T47D (cell line): Measurements from ENCODE around the gene ABCB6.
"Not testable (repeated sequence)": the region's sequence is repeated elsewhere in the genome, so short reads cannot be mapped to it uniquely, and the experiment has no call there.

Experiments
- DNase-seq, 2 experiments: peaks; one replicate each; pipeline versions ENCODE4 v3.0.0 to v3.0.0-alpha.2; 2011 to 2012; ENCODE audit warnings: low read depth in 1 of 2, low spot score in 1 of 2
- JUND ChIP-seq: IDR thresholded peaks from 2 replicates; pipeline ENCODE4 v1.6.1; 2012; ENCODE audit warnings: low read depth
- in situ Hi-C: cut with HindIII; loops from 2 replicates; pipeline ENCODE4 v1.10.0; 2016; ENCODE audit warnings: low sequenced_read_pairs, low pct_unique_long_range_greater_than_20kb

ABCB6 gene

GRCh38 chr2:219218732-219219701 is at the start of gene ABCB6:
Gene ABCB6, minus strand, starts transcription at chr2:219218958. Its CDS starts 285 bp downstream, at chr2:219218673.
- in situ Hi-C loops: no loop called here
- TF ChIP-seq JUND: no peak
- peak; percentile 87 to 94 for DNase-seq

GRCh38 chr2:219268294-219268693 is 49.5 kb upstream of the ABCB6 start:
- in situ Hi-C loops: no loop called here
- no peak for TF ChIP-seq JUND
- no peak for DNase-seq

- no peak for DNase-seq
- in situ Hi-C loops: no loop called here
- TF ChIP-seq JUND: no peak
Observed at GRCh38 chr2:219266886-219267285, 48.1 kb upstream of the ABCB6 start.

GRCh38 chr2:219266232-219266631 is 47.5 kb upstream of the ABCB6 start:
- in situ Hi-C loops: no loop called here

GRCh38 chr2:219261024-219261855 is 42.5 kb upstream of the ABCB6 start:
- DNase-seq: no peak
- in situ Hi-C loops: no loop called here

More at GRCh38 chr2:219266232-219266631, 47.5 kb upstream of the ABCB6 start:
- DNase-seq: no peak
- TF ChIP-seq JUND: no peak

GRCh38 chr2:219258942-219259341 is 40.2 kb upstream of the ABCB6 start:
- DNase-seq, in situ Hi-C loops: not testable (repeated sequence)

More at GRCh38 chr2:219261024-219261855, 42.5 kb upstream of the ABCB6 start:
- no peak for TF ChIP-seq JUND

GRCh38 chr2:219254590-219255201 is 35.9 kb upstream of the ABCB6 start:
- TF ChIP-seq JUND: no peak
- in situ Hi-C loops: no loop called here
- DNase-seq: no peak

- in situ Hi-C loops: no loop called here
- TF ChIP-seq JUND: no peak
- DNase-seq: peak; percentile 74 to 82
Observed at GRCh38 chr2:219253753-219254589, 35.2 kb upstream of the ABCB6 start, which contains the start of gene TUBA4A. Gene TUBA4A, minus strand, starts transcription at chr2:219253918. Its CDS starts 60 bp downstream, at chr2:219253858.

GRCh38 chr2:219252900-219253752 is 34.4 kb upstream of the ABCB6 start, which contains the start of gene TUBA4B:
Gene TUBA4B, plus strand, starts transcription at chr2:219253243. Its CDS starts 165 bp downstream, at chr2:219253408.
- no peak for TF ChIP-seq JUND
- in situ Hi-C loops: no loop called here
- DNase-seq: peak in 1 of 2 experiments; percentile 18

GRCh38 chr2:219252570-219252899 is 33.8 kb upstream of the ABCB6 start:
- no peak for DNase-seq
- no peak for TF ChIP-seq JUND
- in situ Hi-C loops: no loop called here

- TF ChIP-seq JUND: no peak
- DNase-seq: no peak
- in situ Hi-C loops: no loop called here
Observed at GRCh38 chr2:219252084-219252483, 33.3 kb upstream of the ABCB6 start.
